Muscle of arm (tissue), 12 donors: ENCODE data around the gene SLC38A1. TPM values are rescaled to one million over a fixed set of nuclear protein-coding genes. Genes with fewer than 3 reads are reported as not detected.
"Not testable (repeated sequence)": the region's sequence is repeated elsewhere in the genome, so short reads cannot be mapped to it uniquely, and the experiment has no call there.

ENCODE experiments used
- DNase-seq: peaks from one replicate; pipeline ENCODE4 v3.0.0-alpha.2; 2013
- polyA plus RNA-seq, 12 donors: library from polyadenylated mRNA; unstranded; fragments of 120-200 nt; gene quantifications; one replicate each; pipeline ENCODE4 v1.2.1, GENCODE V29; 2013; ENCODE audit not compliant: insufficient read length in 12 of 12

SLC38A1 gene
- polyA plus RNA-seq, 12 donors: 37.6 to 59.0 (median 43.9) TPM; not detected in 1

DNA sequence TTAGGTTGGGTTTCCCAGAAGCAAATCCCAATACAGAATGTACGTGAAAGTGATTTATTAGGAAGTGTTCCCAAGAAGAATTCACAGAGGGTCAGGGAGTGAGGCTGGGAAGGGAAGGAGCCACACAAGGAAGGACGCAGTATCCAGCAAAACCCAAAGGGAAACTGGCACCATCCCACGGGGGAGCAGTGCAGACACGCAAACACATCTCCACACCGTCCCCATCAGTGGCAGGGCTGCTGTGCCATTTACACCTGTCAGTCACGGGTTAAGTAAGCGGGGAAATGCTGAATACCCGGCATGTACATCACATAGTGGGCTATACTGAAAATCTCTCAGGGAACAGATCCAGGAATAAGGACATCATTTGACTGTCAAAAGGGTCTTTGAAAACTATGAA is 93.9 kb downstream of the SLC38A1 start:
- DNase-seq: no peak

DNA sequence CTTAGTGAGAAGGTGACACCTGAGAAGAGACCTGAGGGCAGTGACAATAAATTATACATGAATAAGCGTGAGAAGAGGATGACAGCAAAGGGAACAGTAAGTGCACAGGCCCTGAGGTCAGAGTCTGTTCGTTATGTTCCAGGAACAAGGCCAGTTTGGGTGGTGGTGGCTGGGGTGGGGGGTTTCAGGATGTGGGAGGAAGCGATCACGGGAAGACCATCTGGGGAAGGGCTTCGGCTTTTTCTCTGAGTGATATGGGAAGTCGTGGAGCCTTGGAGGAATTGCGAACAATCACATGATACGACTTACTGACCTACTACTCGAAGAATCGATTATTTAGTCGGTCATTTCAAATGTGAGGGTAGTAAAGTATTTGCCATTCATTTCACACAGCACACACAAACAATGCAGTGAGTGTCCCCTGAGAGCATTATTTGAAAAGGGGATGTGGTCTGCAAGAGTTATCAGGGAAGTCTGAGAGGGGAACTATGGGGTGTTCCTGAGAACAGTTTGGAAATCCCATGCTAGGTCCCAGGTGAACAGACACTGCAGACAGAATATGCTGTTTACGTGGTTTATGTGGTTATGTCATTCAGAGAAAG is 94.7 kb downstream of the SLC38A1 start:
- no peak for DNase-seq

DNA sequence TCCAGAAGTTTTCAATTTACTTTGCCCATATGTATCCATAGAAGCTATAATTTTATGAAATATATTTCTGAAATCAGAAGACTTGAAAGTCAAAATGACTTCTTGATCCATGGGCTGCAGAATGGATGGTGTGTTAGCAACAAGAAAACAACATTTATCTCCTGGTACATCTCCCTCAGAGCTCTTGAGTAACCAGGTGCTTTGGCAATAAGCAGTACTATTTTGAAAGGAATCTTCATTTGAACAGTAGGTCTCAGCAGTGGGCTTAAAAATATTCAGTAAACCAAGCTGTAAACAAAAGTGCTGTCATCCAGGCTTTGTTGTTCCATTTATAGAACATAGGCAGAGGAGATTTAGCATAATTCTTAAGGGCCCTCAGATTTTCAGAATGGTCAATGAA is 100.4 kb downstream of the SLC38A1 start:
- no peak for DNase-seq

DNA sequence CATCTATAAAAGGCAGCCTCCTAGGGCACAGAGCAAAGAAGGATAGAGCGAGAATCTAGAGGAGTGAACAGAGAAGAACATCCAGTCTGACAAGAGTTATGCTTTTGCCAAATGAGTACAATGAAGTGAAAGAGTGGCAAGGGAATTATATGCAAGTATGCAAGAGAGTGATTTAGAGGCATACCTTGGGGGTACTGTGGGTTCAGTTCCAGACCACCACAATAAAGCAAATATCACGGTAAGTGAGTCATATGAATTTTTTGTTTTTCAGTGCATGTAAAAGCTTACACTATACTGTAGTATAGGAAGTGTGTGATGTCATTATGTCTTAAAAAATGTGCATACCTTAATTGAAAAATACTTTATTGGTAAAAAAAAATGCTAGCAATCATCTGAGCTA is 101.4 kb downstream of the SLC38A1 start:
- DNase-seq: no peak

DNA sequence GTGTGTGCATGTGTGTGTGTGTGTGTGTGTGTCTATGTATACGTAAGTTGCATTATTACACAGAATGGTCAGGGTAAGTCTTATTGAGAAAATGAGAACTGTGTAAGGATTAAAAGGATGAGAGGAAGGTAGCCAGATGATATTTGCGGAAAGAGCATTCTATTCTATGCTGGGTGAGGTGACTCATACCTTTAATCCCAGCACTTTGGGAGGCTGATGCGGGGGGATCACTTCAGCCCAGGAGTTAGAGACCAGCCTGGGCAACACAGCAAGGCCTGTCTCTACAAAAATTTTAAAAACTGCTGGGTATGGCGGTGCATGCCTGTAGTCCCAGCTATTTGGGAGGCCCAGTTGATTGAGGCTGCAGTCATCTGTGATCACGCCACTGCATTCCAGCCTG is 103.7 kb downstream of the SLC38A1 start:
- no peak for DNase-seq

DNA sequence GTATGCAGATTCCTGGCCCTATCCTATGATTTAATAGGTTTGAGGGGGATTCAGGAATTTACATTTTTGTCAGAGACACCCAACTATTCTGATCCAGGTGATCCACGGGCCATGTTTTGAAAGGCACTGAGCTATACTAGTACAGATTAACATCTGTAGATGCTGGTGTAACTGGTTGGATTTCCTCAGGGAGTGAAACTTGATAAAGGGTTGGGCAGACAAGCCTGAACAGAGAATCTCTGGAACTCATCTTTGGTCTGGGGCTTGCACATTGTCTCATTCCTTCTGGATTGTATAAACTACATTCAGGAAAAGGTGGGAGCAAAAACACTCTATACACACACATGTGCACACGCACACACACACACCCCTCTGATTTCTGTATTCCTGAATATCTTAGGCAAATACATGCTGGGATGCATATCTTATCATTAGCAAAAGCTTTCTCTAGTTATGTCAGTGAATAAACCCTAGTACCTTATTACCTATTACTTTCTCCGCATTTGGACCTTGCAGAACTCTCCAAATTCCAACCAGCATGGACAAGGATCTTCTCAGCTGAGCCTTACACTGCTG is 104.6 kb downstream of the SLC38A1 start:
- DNase-seq: no peak

DNA sequence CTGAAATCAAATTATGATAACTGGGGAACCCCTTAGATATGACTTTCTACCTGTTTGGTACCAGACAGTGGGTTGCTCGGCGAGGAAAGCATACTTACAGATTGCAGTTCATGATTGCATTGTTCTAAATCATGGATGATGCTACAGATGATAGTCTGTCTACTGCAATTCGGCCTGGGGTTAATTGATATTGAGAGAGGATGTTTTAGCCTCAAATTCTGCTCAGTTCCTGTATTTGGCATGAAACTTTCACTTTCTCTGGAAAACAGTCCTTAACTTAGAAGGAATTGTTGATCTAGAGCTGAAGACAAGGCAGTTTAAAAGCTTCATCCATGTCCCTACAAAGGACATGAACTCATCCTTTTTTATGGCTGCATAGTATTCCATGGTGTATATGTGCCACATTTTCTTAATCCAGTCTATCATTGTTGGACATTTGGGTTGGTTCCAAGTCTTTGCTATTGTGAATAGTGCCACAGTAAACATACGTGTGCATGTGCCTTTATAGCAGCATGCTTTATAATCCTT is 106.2 kb downstream of the SLC38A1 start:
- not testable (repeated sequence) for DNase-seq

DNA sequence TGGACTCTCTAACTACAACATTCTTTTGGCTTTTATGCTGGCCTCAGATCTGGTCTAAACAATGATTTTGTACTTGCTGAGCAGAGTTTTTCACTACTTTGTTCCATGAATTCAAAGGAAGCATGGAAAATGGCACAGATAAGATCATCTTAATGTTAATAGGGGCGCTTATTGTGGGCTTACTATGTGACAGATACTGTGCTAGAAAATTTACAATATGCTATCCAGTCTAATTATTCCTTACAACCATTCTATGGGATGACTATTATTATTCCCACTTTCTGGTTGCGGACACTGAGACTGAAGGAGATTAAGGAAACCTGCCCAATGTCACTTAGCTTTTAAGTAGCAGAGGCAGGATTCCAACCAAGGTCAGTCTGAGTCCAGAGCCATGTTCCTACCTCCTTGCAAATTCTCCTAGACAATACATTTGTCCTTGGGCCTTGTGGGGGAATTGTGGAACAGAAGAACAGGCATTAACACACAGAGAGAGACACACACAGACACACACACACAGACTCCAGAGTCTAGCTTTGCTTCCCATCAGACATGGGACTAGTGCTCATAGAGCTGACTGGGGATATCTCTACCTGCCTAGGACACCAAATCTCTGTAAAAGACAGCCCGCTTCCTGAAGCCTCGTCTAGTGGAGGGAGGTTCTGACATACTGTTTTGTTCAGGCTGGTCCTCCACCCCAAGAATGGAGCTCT is 107.7 kb downstream of the SLC38A1 start:
- DNase-seq: no peak

DNA sequence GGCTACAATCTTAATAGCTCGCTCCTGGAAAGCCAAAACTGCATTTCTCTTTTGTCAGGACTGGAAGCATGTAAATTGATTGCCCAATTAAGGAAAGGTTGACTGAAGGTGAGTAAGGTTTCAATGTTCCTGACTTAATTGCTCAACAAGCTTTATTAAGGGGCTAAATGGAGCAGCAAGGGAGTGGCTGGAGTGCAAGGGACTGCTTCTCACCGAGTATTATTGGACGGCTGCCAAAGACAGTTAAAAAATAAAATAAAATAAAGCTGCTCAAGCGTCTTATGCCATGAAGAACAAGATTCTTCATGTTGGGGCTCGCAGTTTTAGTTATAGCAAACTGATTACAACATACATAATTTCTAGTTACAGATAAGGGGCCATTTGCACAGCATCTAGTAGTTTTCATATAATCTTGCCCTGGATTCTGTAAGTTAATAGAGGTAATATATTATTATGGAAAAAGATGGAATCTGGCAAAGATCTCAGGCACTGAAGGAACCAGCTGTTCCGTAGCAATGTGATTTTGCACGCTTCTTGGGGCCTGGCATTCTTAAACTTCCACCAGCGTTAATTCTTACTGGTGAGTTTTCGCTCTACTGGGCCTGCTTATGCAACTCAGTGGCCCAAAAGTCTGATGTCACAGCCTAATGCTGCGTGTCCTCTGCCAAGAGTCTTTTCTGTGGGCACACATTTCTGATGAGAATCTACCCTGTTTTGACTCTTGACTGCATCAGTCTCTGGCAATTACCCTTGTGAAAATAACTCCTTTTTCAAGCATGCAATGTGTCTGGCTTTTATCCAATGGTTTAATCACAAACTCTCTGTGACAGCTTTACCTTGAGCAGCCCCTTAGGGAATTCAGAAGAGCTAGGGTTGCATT is 108.5 kb downstream of the SLC38A1 start:
- DNase-seq: peak; percentile 38

DNA sequence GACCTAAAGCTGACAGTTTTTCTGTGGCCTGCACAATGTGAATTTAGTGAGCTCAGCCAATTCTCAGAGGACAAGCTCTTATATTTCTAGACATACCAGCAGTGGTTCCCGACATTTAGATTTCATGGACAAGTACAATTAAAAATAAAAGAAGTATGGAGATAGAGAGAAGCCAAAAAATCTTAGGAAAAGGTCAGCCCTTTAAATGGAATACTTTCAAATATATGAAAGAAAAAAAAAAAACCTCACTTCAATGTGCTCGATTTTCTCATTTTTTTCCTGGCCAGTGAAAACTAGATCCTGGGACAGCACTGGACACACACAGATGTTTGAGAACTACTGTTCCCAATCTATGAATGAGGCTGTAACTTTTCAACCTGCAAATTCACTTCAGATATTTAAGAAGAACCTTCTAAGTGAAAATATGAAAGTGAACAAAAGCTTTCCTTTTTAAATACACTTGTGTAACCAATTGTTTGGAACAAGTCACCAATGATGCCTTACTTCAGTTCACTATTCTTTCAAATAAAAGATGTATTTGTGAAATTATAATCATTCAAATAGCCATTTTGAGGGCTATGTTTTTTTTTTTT is 109.4 kb downstream of the SLC38A1 start:
- DNase-seq: no peak

DNA sequence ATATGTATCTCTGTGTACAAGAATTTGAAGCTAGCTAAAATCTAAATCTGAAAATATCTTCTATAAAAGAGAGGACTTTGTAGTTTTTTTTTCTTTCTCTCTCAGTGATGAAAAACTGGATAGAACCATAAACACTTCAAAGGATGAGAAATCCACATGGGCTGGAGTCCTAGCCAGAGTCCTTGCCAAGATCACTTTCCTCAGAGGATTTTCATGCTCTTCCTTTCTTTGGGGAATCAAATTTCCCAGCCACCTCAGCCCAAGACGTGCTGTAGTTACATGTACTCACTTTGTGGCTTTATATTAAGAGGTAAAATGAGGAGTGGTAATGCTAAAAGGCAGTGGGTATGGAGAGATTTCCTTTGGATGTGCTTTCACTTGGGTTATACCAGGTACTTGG is 110.3 kb downstream of the SLC38A1 start:
- no peak for DNase-seq

DNA sequence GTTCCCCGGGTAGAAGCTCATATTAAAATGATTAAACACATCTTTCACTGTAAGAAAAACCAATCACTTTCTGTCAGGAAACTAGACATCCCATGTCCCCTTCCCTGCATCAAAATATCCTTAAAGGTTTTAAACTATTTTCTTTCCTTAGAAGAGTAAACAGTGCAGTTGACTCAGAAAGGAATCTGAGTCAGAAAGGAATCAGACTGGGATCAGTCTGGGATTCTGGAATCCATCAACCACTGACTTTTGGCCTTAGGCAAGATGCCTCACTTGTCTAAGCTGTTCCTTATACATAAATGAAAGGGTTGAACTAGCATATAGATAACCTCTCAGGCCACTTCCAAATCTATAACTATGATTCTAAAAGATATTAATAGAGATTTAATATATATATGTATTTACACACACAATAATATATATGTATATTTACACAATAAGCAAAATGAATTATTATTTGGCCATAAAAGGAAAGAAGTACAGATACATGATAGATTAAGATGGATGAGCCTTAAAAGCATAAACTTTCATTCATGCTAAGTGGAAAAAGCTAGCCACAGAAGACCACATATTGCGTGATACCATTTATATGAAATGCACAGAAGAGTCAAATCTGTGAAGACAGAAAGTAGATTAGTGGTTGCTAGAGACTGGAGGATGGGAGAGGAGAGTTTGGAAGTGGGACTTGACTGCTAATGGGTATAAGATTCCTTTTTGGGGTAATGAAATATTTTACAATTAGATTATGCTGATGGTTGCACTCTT is 114.4 kb downstream of the SLC38A1 start:
- DNase-seq: no peak

DNA sequence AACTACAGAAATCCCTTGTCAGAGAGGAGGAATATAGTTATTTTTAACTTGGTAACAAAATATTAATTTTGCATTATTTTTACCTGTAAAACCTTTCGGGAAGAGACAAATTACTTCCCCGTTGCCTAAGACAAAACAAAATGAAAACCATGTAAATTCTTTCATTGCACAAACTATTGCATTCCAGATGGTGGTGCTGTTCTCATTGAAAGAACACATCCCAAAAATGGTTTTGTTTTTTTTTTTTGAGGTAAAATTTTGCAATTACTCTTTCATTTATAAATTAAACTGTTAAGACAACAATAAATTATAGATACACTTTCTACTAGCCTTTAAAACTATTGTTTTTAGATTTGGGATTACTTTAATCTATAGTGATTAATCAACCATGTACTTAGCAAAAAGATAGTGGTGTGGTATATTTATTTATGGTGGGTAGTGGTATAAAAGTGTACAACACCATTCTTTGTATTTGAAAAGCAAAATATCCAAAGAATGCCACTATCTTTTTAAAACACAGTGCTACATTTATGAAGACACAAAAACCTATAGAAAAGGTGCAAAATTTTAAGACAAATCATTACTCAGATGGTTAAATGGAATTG is 115.5 kb downstream of the SLC38A1 start:
- no peak for DNase-seq

DNA sequence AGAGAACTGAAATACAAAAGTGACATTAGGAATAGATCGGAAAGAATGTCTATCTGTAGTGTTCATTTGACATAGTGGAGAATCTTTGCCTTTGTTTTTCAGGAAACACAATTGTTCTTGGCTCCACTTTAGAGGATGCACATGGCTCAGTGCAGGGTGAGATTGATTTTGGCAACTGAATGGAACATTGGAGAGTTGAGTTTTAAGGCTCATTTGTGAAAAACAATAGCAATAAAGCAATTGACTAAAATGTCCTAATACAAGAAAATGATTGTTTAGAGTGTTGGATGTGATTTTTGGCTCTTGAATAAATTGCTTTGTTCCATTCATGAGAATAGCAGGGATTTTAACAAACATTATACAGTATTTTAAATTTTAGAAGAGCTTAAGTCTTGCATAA is 116.4 kb downstream of the SLC38A1 start:
- DNase-seq: no peak

DNA sequence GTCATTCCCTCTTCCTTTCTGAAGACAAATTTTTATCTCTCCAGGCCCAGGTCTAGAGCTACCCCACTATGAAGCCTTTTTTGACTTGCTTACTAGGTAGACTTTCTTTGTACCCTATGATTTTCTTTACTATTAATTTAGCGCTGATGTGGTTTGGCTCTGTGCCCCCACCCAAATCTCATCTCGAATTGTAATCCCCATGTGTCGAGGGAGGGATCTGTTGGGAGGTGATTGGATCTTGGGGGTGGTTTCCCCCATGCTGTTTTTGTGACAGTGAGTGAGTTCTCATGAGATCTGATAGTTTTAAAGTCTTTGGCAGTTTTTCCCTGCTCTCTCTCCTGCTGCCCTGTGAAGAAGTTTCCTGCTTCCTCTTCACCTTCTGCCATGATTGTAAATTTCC is 118.1 kb downstream of the SLC38A1 start:
- DNase-seq: no peak

DNA sequence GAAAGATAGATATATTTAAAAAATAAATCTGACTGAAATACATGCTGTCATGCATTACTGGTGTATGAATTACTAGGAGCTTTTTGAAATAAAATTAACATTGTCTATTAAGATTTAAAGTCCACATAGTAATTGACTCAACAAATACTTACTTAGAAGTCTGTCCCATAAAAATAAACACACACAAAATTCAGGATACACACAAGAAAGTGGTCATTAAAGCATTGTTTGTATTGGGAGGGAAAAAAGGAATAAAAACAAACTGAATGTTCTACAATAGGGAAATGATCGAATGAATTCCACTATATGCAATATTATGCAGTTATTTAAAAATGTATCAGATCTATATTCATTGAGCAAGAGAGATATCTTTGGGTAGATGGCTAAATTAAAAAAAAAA is 118.9 kb downstream of the SLC38A1 start:
- DNase-seq: no peak

DNA sequence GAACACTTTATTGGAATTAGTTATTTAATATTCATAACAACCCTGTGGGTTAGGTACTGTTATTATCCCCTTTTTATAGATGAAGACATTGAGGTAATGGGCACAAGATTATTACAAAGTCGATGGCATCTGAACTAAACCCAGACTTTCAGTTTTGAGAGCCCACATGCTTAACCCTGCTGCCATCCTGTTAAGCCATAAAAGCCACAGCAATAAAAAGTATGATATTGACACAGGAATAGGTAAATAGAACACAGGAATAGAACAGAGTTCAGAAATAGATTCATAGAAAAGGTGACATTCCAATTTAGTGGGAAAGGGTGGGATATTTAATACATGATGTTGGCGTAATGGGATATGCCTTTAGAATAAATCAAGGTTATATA is 119.8 kb downstream of the SLC38A1 start:
- no peak for DNase-seq

DNA sequence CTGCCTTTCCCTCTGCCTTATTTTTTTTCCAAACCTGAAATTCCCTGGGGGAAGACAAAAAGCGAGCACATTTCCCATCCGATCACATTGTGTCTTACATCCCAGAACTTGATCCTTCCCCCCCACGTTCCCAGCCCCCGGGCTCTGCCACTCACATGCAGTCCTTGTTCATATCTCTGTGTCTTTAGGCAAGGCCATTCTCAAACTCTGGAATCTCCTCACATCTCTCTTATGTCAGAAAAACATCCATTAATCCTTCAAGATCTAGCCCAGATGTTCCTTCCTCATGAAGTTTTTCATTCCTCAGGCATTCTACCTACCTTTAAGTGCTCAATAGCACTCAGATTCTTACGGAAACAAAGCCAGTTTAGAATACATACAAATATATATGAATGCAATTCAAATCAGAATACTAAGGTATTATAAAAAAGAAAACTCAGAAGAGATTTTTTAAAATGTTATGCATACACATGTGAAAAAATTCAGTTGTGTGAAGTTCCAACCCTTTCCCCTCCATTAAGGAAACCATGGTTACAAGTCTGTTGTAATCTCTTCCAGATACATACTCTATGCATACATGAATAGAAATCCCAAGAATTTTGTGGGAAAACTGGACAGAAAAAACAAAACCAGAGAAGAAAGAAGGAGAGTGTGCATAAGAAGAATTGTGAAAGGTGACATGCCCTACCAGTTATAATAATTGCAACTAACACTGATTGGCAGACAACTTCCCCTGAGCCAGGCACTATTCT is 120.3 kb downstream of the SLC38A1 start:
- DNase-seq: no peak

DNA sequence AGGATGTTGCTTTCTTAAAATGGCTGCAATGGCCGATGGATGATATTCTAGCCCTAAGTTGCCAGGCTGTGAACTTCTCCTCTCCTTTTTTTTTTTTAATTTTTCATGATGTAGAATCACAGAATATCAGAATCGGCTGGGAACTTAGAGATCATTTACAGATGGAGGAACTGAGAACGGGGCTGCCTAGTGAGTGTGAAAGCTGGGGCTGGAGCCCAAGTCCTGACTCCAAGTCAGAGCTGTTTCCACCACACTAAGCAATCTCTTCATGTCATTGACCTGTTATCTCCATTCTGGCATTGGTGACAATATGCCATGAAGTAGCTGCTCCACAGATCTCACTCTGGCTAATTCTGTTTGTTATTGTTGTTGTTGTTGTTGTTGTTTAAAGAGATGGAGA is 121.7 kb downstream of the SLC38A1 start:
- no peak for DNase-seq

DNA sequence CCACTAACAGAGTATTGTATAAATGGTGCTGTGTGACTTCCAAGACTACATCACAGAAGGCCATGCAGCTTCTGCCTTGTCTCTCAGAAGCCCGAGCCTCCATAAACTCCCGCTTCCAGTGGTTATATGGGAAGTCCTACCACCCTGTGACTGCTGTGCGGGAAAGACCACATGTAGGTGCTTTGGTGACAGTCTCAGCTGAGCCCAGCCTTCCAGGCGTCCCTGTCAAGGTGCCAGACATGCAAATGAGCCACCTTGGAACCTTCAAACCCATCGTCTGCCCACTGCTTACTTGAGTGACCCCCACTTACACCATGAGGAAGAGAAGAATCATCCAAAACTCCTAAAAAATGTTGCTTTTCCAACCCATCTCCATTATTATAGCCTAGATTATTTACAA is 123.0 kb downstream of the SLC38A1 start:
- DNase-seq: no peak
